HG02981 (cell line): ENCODE measurements around the gene SMC3.

Experiments
- ATAC-seq: cut with Tn5 transposase; IDR thresholded peaks from one replicate; pipeline ENCODE4 v1.9.1; 2021; ENCODE audit warnings: mild to moderate bottlenecking, moderate library complexity; ENCODE audit not compliant: unreplicated experiment

SMC3 gene

DNA sequence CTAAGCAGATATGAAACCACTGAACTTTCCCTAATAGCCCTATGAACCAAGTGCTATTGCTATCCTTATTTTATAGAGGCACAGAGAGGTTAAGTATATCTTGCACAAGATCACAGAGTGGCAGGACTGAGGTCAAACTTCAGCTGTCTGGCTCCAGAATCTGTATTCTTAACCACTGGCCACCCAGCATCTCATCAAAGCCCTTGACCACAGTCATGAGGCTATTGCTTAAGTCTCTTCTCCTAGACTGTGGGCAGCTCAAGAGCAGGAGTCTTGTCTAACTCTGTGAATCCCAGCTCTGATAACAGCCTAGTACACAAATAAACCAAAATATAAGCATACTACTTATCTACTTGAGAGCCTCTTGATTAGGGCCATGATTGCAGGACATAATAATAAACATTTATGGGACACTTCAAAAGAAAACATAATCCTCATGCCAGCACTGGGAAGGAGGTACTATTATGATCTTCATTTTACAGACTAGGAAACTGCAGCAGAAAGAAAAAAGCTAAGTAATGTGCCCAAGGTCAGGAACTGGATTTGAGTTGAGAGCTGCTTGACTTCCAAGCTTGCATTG, 22.4 kb upstream of the SMC3 start:
- no peak for ATAC-seq

DNA sequence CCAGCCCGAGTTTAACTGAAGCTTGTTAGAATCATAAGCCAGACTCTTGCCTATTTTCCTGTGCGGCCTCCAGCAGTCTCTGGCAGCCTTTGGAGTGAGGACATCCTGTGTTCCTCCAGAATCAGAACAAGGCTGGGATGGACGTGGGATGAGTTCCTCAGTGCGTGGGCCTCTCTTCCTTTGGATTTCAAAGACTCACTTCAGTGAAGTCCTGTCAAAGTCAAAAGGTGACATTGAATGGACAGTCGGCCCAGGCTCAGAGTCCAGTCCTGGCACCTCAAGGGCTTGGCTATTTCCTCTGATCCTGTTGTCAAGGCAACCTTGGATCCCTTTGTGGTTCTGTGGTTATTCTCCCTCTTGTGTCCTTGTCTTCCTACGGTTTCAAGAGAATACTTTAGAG, 21.4 kb upstream of the SMC3 start:
- no peak for ATAC-seq

DNA sequence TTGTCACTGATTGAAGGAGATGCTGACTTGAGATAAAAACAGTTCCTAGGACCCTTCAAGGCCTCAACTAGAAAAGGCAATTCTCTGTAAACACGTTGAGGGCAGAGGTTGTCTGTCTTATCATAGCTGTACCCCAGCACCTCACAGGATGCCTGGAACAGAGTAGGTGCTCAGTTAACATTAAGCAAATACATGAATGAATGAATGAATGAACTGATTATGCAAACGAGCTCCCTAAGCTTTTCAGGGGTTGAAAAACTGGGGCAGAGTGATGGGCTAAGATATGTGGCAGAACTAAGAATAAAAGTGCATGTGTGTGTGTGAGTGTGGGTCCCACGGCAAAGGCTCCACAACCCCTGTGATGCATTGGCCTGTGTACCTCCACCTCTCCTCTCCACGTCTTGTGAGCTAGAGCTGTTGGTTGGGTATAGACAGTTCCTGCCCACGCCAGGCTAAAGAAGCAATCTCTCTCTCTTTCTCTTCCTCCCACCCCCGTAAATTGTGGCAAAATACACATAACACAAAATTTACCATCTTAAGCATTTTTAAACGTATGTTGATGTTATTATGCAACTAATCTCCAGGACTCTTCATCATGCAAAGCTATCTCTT, 20.9 kb upstream of the SMC3 start:
- ATAC-seq: no peak

DNA sequence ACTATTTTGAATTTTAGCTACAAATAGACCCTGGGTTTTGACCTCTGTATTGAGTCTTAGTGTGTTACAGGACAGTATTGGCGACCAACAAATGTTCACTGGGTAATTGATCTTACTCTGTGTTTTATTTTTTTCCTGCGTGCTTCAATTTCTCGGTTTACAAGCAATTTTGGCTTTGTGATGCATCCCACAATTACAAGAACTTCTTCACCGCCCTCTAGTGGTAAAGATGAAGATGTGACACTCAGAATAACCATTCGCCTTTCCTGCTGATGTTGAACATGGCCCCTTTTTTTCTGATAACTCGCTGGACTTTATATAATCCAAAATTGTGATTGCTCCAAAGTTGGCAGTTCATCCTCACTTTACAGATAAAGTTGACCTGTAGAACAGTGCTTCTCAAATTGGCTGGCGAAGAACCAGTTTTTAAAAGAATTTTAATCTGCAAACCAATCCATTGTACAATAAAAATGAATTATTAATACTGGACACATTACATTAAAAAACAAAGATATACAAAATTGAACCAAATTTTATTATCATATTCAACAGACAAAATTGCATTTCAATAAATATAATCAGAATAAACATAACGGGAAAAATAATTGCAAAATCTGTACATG, 20.2 kb upstream of the SMC3 start:
- ATAC-seq: no peak

DNA sequence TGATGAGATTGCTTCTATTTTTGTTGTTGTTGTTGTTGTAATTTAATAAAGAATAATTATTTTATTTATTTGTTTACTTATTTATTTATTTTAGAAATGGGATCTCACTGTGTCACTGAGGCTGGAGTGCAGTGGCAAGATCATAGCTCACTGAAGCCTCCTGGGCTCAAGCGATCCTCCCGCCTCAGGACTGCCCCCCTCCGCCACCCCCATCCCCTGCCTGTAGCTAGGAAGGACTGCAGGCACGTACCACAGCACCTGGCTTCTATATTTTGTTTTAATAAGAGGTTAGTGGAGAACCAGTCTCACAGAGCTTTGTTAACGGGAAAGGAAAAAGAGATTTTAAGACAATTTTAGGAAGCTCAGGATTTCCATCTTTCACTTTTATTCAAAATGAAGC, 19.5 kb upstream of the SMC3 start:
- ATAC-seq: no peak

DNA sequence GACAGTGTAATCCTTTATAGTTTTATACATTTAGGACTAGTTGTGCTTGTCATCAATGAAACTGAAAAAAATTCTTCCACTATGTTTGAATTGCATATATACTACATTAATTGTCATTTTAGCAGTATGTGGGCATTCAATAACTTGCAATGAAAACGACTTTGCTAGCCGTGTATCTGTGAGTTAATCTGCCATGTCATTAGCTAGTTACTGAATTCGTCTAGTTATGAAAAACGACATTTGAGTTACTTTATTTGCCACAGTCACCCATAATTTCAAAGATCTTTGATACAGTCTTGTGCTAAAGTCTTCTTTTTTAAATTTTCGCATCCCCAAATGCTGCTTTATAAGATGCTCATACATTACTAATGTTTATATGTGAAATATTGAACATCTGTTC, 18.3 kb upstream of the SMC3 start:
- ATAC-seq: no peak

DNA sequence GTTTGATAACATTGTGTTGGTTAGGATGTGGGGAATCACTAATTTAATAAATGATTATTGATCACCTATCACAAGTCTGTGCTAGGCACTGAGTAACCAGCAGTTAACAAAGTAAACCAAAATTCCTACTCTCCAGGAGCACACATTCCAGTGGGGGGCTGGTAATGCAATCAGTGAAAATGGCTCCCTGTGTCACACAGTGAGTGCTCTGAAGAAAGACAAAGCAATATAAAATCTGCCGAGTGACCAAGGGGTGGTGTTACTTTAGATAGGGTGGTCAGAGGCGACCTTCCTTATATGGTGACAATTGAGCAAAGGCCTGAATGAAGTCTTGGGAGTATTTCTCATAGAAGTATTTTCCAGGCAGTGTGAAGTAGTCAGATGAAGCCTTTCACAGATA, 13.6 kb upstream of the SMC3 start:
- no peak for ATAC-seq

DNA sequence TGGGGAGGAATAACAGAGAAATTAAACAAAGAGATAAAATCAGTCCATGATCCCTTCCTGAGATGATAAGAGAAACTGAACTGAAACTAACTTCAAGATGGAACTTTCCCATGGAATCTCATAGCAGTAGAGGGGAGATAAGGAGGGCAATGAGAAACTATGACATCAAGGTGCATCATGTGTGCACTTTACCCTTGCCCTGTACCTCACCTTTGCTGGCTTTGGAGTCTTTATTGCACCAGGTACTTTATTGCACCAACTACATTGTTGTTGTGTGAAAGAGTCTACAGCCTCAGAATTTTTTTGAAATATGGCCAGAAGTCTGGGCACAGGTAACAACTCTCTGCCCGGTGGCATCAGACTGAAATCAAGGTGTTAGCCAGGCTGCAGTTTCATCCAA, 11.2 kb upstream of the SMC3 start:
- no peak for ATAC-seq

DNA sequence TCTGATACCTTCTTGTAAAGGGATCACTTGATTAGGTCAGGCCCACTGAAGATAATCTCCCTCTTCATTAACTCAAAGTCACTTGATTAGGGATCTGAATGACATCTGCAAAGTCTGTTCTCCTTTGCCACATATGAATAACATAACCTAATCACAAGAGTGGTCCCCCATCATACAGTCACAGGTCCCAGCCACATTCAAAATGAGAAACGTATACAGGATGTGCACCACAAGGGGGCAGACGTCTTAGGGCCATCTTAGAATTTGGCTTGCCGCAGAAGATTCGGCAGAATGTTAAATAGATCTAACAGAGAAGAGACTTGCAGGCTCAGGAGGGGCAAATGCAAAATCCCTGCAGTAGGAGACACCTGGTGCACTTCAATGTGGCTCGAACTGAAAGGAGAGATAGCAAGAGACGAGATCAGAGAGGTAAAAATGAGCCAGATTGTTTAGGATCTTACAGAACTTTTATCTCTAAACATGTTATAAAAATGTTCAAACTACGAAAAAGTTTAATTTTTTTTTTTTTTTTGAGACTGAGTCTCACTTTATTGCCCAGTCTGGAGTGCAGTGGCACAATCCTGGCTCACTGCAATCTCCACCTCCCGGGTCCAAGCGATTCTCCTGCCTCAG, 10.4 kb upstream of the SMC3 start:
- peak; percentile 82 for ATAC-seq

DNA sequence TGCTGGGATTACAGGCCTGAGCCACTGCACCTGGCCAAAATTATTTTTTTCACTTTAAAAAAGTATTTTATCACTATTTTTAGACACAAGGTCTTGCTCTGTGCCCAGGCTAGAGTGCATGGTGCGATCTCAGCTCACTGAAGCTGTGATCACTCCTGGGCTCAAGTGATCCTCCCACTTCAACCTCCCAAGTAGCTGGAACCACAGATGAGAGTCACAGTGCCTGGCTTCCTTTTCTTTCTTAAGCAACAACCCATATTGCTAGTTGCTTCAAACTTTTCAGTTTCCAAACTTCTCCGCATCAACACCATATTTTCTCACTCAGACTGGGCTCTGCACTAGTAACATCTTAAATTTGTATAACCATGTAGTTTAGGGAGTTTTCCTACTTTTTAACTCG, 9.5 kb upstream of the SMC3 start:
- no peak for ATAC-seq

DNA sequence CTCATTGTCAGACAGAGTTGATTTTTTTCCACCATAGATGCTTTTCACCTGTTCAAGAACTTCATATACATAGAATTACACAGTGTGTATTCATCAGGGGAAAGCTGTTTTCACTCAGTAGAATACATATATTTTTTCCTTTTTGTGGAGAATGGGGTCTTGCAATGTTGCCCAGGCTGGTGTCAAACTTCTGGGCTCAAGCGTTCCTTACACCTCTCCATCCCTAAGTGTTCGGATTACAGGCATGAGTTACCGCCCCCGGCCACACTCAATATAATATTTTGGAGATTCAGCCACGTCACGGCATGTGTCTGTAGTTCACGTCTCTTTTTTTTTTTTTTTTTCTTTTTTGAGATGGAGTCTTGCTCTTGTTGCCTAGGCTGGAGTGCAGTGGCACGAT, 7.5 kb upstream of the SMC3 start:
- no peak for ATAC-seq

DNA sequence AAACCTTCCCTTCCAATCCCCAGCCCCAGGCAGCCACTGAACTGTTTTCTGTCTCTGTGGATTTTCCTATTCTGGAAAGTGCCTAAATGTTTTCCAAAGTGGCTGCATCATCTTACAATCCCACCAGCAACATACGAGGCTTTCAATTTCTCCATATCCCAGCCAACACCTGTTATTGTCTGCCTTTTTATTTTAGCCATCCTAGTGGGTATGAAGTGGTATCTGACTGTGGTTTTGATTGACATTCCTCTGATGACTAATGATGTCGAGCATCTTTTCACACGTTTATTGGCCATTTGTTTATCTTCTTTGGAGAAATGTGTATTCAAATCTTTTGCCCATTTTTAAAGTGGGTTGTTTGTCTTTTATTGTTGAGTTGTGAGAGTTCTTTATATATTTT, 6.2 kb upstream of the SMC3 start:
- ATAC-seq: no peak

DNA sequence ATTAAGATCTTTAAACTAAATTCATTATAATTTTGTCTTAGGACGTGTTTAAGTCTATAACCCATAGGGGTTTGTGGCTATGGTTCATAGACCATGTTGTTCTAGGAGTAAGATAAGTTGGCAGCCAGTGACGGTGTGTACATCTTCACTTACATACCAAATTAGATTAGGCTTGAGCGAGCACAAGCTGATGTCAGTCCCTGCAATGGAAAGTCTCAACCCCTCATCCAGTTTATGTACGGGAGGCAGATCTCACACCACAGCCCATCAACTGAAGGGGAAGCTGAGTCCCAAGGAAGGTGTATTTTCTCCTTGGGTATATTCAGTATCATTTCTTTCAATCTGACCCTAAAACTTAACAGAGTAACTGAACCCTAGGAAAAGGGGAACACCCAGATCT, 5.1 kb upstream of the SMC3 start:
- no peak for ATAC-seq

DNA sequence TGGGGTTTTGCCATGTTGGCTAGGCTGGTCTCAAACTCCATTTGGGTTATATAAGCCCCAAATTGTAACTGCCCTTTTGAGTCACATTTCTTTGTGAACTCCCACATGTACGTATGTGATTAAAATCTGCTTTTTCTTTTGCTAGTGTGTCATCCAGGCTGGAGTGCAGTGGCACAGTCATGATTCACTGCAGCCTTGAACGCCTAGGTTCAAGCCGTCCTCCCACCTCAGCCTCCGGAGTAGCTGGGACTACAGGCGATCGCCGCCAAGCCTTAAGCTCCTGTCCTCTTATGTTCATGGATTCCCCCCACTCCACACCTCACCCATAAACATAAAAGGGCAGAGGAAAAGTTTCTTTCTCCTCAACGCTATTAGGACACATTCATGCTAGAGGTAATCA, 4.4 kb upstream of the SMC3 start:
- no peak for ATAC-seq

DNA sequence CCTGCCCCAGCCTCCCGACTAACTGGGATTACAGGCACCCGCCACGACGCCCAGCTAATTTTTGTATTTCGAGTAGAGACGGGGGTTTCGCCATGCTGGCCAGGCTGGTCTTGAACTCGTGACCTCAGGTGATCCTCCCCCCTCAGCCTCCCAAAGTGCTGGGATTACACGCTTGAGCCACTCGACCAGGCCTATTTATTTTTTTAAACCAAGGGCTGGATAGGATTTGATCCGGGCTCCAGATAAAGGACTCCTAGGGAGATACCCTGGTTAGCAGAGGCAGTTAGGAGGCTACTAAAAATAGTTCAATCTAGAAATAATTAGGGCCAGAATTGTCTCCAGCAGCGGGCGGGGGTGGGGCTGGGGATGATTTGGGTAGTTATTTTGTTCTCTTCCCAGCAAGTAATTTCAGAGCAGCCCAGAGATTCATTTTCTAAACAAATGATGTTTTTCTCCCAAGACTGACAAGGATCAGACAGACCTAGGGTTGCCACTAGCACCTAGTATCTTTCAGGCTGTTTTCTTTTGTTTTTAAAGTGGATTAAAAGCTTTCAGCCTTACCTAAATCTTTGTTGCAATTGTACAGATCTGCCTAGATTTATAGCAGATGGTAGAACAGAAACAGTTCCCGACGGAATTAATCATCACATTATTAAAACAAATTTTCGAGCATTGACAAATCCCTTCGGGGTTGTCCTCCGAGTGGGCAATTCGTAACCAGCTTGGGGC, 859 bp upstream of the SMC3 start:
- ATAC-seq: no peak

DNA sequence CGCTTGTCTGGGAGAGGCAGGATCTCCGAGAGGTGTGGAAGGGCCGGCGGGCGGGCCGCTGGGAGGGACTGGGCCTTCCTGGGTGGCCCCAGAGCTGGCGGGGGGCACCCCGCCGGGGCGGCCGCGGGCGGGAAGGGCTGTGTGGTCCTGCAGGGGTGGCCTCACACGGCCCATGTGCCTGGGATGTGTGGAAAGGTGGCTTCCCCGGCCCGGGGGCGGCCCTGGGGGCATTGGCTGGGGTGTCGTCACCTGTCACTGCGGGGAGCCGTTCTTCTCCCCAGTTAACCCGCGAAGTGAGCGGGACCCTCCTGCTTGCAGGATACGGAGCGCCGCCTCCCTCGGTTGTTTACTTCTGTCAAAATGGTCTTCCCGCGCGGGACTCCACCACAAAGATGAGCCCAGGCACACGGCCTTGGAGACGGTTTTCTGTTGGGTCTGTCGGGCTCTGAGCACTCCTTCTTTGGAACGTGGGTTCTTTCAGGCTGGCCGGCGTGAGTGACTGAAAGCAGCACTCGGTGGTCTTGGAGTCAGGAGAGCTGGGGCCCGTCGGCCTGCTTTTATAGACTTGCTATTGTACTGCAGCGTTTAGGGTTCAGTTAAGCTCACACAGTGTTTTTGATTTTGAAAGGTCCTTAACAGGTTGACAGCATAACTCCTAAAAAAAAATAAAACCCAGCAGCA, 700 bp downstream of the SMC3 start:
- peak; percentile 27 for ATAC-seq

DNA sequence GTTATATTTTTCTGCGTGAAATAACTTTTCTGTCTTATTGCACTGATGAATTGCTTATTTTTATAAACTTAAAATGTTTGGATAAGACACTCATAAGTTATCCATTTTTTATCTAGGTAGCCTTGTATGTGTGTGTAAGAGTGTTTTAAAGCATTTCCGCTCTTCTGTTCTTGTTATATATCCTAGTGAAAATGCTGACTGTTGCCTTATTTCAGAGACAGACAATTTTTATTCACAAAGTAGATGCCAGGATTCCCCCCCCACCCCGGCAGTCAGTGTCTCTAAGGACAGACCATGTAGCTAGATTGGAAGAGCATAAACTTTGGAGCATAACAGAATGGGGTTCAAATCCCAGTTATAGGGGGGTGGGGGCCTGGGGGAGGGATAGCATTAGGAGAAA, 1.6 kb downstream of the SMC3 start:
- ATAC-seq: no peak

DNA sequence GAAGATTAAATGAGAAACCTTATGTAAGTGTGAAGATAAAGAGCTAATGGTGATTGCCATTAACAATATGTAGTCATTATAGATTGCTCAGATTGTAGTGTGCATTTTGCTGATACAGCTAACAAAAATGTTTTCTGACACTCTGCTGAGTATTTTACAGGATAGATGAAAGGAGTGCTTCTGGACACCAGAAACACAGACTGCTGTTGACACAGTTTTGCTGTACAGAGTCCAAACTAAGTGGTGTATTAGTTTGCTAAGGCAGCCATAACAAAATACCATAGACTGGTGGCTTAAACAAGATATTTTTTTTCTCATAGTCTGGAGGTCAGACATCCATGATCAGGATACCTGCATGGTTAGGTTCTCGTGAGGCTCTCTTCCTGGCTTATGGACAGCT, 2.2 kb downstream of the SMC3 start:
- no peak for ATAC-seq

DNA sequence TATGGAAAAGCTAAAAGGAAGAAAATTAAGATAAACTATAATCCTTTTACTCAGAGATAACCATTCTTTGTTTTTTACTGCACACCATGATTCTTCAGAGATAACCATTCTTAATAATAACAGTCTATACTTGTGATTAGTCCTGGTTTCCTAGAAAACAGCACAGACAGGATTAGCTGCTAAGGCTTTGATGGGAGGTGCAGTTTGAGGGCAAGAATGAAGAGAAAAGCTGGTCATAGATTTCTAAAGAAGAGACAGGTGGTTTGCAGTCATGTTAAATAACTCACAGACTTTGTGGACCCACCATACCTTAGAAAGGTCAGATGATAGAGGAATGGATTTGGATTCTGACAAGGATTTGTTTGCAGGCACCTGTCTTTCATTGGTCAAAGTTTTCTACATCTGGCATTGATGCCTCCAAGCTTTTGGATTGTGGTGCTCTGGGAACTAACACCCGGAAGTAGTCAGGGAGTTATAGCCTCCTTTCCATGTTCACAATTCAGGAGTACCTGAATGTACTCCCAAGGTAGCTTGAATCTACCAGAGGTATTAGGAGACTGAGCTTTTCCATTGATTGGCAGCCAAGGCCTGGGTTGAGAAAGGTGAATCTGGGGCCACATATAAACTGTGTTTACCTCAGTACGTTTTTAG, 3.7 kb downstream of the SMC3 start:
- ATAC-seq: no peak

DNA sequence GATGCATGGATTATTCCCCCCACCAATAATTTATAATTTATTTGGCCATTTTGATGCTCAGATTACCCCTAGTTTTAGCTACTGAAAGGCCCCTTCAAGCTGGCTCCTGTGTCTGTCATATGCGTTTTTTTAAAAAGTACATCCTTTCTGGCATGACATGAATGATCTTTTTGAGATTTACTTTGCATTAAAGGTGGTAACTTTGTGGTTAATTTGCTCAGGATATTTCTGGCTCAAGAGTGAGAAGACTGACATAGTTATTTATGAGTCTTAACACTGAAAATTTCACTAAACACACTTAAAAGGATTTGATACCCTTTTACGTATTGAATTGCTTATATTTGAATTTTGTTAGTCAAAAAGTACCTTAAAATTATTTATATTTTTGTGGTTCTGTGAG, 5.4 kb downstream of the SMC3 start:
- ATAC-seq: no peak

DNA sequence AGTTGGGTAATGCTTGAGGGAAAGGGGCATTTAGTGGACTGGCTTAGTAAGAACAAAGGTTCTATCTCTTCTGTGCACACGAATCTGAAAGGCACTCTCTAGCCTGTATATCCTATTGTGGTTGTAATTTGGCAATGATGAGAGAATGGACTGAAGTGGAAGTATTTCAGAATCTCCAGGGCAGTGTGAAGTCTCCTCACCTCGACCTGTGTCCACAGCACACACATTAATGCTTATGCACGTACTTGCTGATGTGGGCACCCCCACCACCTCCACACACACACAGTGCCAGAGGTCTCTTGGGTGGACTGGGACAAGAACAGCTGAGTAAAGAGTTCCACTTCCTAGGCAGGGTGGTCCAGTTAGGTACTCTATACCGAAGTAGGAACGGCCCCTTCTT, 6.9 kb downstream of the SMC3 start:
- ATAC-seq: no peak
